ENCODE results near the gene PRDM10.
"Not testable (repeated sequence)": the region's sequence is repeated elsewhere in the genome, so short reads cannot be mapped to it uniquely, and the experiment has no call there.

The PRDM10 gene

GRCh38 chr11:129974672-129975071 is 28.0 kb downstream of the PRDM10 start:
- no peak for DNase-seq

- DNase-seq: no peak
Measured at GRCh38 chr11:129974237-129974636, 28.4 kb downstream of the PRDM10 start.

DNA sequence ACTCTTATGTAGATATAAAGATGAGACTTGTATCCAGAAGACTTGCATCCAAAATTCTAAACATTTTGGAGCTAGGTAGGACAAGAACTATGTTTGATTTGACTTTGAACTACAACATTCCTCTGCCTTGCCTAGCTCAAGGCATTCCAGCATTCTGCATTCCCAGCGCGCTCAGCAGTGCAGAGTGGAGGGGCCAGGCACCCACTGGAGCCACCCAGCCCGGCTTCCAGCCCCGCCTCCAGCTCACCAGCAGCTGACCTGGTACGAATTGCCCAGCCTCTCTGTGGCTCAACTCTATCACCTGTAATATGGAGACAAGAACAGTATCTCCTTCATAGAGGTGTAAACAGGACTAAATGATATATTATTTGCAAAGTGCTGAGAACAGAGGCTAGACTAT is 28.8 kb downstream of the PRDM10 start:
- no peak for DNase-seq

DNA sequence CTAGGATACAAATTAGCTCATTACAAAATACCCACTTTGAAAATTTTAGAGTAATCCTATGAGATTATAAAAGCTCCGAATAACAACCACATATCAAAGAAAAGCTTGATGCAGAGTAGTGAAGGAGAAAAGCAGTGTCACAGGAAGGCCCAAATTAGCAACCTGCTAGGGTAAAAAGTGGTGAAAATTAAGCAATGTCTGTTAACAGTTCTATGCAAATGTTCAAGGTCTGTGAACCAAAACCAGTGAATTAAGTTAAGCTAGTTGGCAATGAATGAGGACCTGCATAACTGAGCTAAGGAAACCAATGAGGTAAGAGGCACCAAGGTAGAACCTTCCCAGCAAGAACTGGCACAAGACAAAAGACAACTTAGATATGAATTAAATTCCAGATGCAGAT is 29.6 kb downstream of the PRDM10 start:
- no peak for DNase-seq

DNA sequence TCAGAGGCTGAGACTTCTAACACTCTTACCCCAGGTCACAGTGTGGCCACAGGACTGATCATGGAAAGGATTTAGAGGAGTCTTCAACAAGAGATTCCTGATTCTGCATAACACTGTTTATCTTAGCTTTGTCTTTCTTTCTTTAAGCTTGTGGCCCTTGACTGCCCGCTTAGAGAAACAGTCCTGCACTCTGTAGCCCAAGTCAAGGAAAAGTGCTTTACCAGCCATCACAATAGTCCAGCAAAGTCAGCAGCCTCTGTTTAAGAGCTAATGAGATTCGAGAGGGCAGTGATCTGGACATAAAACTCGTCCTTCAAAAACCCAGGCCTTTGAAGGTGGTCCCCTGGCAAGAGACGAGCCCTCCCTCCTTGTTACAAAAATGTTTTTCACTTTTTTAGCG is 30.0 kb downstream of the PRDM10 start:
- no peak for DNase-seq

DNA sequence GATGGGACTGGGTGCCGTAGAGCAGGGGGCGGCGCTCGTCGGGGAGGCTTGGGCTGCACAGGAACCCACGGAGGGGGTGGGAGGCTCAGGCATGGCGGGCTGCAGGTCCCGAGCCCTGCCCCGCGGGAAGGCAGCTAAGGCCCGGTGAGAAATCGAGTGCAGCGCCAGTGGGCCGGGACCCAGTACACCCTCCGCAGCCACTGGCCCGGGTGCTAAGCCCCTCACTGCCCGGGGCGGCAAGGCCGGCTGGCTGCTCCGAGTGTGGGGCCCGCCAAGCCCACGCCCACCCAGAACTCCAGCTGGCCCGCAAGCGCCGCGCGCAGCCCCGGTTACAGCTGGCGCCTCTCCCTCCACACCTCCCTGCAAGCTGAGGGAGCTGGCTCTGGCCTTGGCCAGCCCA is 30.8 kb downstream of the PRDM10 start:
- not testable (repeated sequence) for DNase-seq

- no peak for DNase-seq
Measured at GRCh38 chr11:129969920-129970319, 32.7 kb downstream of the PRDM10 start.

DNA sequence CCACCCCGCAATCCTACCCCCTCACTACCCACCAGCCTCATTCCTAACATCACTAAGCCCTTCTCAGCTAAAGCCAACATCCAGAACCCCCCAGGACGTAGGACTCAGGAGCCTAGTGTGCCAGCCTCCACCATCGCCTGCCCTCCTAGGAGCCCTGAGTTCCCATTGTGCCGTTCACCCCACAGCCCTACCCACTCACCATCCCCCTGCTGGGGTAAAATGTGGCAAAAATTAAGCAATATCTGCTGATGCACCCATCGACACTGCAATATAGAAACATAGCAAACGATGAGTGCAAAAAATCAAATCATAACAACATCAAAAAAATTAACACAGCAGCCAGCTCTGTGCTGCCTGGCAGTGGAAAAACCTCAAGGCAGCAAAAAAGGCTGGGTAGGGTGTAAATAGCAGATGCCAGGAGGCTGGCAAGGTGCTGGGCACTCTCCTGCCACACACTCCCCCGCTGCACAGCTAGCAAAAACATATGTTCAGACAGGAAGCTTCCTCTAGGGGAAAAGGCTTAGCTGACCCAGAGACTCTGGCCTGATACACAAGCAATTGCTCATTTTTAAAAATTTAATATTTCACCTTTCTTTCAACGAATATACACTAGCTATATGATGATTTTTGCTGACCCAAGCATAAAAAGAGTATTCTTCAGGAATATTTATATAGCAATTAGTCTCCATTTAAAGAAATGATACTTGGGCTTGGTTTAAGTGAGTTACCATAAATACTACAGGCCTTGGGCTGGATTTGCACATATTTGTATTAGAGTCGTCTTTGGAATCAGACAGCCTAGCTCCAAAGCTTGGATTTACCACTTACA is 33.8 kb downstream of the PRDM10 start:
- DNase-seq: no peak

DNA sequence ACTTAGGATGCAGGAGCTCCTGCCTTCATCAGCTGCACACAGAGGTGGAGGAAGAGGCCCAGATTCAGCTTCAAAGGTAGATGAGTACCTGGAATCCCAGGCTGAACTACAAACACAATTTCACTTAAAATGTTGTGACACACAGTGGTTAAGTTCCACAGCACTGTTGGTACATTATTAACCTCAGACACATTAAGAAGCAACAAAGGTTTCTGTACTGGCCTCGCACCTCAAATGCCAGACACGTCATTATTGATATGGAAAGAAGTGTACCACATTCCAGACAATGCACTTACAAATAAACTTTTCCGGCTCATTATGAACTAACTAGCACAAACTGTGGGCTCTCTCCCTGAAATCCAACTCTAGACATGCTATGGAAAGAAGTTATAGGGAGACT is 34.6 kb downstream of the PRDM10 start:
- DNase-seq: no peak

- no peak for DNase-seq
Measured at GRCh38 chr11:129965248-129965647, 37.4 kb downstream of the PRDM10 start.

- no peak for DNase-seq
Measured at GRCh38 chr11:129960216-129961214, 42.1 kb downstream of the PRDM10 start.

DNA sequence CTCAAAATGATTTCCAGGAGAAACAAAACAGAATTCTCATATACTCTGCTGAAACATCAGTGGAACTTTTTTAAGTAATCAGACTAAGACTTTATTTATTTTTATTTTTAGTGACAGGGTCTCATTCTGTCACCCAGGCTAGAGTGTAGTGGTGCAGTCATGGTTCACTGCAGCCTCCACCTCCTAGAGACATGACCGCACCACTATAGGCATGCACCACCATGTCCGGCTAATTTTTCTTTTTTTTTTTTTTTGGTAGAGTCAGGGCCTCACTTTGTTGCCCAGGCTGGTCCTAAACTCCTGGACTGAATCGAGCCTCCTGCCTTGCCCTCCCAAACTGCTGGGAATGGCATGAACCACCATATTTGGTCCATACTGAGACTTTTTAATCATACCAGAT is 42.9 kb downstream of the PRDM10 start:
- no peak for DNase-seq

GRCh38 chr11:129955282-129955681 is 47.4 kb downstream of the PRDM10 start:
- DNase-seq: no peak

- DNase-seq: not testable (repeated sequence)
Measured at GRCh38 chr11:129954703-129955102, 47.9 kb downstream of the PRDM10 start.

GRCh38 chr11:129951866-129952262 is 50.8 kb downstream of the PRDM10 start:
- DNase-seq: no peak

GRCh38 chr11:129951201-129951865 is 51.3 kb downstream of the PRDM10 start:
- no peak for DNase-seq

GRCh38 chr11:129950101-129951091 is 52.2 kb downstream of the PRDM10 start:
- no peak for DNase-seq

GRCh38 chr11:129948926-129949466 is 53.6 kb downstream of the PRDM10 start:
- no peak for DNase-seq

GRCh38 chr11:129947474-129947873 is 55.2 kb downstream of the PRDM10 start:
- DNase-seq: no peak

DNA sequence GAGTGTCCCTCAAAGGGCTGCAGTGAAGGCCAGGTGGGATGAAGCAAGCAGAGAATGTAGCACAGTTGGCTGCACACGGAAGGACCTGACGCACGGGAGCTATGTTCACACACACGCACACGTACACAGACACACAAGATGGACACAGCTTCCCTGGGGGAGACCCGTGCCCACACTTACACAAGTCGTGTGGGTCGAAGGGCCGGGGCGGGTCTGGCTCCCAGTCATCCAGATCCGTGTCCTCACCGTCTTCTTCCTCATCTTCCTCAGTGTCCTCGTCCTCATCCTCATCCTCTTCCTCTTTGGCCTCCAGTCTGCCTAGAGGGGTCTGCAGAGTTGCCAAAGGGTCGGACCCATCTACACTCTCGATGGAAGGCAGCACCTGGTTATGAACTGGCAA is 55.7 kb downstream of the PRDM10 start:
- no peak for DNase-seq

DNA sequence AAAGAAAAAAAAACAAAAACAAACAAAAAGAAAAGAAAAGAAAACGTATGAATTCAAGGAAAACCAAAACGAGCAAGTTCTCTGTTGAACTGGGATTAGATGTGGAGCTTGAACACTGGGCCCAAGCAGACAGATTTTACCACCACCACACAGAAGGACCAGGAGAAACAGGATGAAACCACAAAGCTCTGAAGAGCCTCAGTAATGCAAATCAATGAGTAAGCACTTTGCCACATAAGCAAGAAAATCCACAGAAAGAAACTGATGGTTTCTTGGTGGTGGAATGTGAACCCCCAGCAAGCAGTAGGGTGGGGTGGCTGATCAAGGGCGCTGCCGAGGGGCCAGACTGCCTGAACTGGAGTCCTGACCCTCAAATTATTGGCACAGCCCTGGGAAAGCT is 56.4 kb downstream of the PRDM10 start:
- no peak for DNase-seq

DNA sequence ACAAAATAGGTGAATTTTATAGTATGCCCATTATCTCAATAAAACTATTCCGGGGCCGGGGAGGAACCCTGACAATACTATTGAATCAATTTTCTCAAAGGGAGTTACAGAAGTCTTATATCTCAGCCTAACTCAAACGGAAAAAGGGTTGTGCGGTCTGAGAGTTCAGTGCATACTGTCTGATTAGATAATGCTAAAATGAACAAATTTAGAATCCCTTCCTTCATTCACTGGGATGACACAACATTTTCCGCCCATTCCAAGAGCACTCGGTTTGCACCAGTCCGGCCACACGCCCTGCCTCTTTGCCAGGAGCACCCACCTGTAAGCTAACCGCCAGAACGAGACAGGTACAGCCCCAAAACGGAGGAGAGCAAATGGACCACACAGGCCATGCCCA is 57.3 kb downstream of the PRDM10 start:
- DNase-seq: no peak

Measured in SHP77 (cell line).